Measurements from ENCODE around the gene UQCC5. TPM values are rescaled to one million over a fixed set of nuclear protein-coding genes. Genes with fewer than 3 reads are reported as not detected.

The UQCC5 gene
- polyA plus RNA-seq, 2 donors, result 20.9 to 37.7 TPM

DNA sequence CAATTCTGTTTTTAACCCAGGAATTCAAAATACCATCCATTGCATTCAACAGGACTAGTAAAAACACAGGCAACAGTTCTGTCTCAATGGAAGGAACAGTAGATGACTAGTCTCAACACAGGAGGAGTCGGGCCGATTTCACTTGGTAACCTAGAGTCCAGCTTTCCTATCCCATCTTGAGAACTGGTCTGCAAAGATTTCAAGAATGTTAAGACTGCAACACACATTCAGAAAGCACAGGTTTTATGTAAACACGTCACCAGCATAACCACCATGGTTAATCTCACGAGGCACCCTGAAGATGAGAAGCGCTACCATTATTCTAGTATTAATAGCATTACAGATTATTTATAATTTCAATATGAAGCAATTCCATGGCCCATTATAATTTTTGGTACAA is 22.0 kb downstream of the UQCC5 start:
- Histone ChIP-seq H3K27me3 (ENCODE audit: control insufficient read depth in 1 of 2, insufficient read depth in 2 of 2, low read length in 2 of 2) (no peaks in the 10 kb centered on the region), H3K27ac (ENCODE audit: low read depth in 2 of 2, low read length in 1 of 2) (no peak overlapping the region), H3K4me1 (ENCODE audit: control insufficient read depth in 2 of 2, insufficient read depth in 2 of 2, low read length in 1 of 2) (no peaks in the 10 kb centered on the region), H3K36me3 (ENCODE audit: control insufficient read depth in 2 of 2, insufficient read depth in 2 of 2, low read length in 1 of 2) (peaks cover 16 to 22% of the 10 kb centered on the region in 2 donors), H3K9me3 (ENCODE audit: control insufficient read depth in 2 of 2, insufficient read depth in 1 of 2, low read depth in 1 of 2, low read length in 1 of 2) (no peaks in the 10 kb centered on the region), H3K4me3 (ENCODE audit: low read depth in 1 of 2, low read length in 2 of 2) (no peak overlapping the region)
- WGBS, 2 donors, result 94 to 95% methylated on average over 5 of the region's 5 CpGs

DNA sequence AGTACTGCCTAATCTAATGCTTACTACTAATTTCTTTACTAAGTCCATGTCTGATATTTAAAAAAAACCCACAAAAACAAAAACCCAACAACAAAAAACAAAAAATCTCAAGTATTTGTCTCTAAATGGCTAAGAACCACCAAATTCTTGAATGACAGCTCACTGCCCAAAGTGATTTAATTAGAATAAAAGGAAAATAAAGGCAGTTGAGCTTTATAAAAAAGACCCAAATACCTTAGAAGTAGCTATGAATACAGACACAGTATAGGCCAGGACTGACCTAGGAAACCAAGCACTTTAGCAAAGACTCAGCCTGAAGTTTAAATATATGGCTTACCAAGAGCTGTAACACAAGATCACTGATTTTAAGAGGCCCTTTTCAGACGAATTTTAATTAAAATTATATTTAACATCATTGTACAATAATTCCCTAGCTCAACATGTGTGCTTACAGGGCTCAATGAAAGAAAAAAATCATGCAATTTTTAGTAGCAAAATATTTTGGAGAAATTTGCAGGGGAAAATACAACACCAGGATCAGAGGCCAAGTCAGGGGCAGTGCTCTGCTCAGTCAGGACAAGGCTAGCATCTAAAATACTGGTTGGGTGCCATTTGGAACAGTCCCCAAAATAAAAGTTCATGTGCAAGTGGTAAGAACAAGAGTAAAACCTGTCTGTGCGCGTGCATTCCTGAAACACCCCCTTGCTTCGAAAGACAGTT is 24.8 kb downstream of the UQCC5 start:
- WGBS, 2 donors, result 55 to 71% methylated on average over 4 of the region's 4 CpGs
- no peak overlapping the region for H3K4me3 ChIP-seq (ENCODE audit: low read depth in 1 of 2, low read length in 2 of 2)
- H3K4me1 ChIP-seq (ENCODE audit: control insufficient read depth in 2 of 2, insufficient read depth in 2 of 2, low read length in 1 of 2), result no peaks in the 10 kb centered on the region
- peaks cover 12 to 14% of the 10 kb centered on the region in 2 donors for H3K36me3 ChIP-seq (ENCODE audit: control insufficient read depth in 2 of 2, insufficient read depth in 2 of 2, low read length in 1 of 2)
- no peak overlapping the region for H3K27ac ChIP-seq (ENCODE audit: low read depth in 2 of 2, low read length in 1 of 2)
- no peaks in the 10 kb centered on the region for H3K27me3 ChIP-seq (ENCODE audit: control insufficient read depth in 1 of 2, insufficient read depth in 2 of 2, low read length in 2 of 2)
- no peaks in the 10 kb centered on the region for H3K9me3 ChIP-seq (ENCODE audit: control insufficient read depth in 2 of 2, insufficient read depth in 1 of 2, low read depth in 1 of 2, low read length in 1 of 2)

DNA sequence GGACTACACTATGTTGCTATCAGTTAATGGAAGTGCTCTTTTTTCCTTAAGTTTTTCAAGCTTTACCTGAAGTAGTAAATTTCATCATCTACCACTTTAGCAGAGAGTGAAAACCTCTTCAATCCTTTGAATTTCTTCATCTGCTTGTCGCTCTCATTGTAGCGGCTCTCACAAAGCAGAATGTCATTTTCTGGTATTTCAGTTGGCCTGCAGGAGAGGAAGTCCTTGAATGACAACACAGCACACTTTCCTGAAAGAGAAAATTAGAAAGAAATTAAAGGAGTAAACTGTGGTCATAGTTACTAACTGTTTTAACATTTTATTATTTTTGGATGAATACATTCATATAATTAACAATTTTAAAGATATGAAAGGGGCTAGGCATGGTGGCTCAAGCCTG is 27.6 kb downstream of the UQCC5 start:
- Histone ChIP-seq H3K4me3 (ENCODE audit: low read depth in 1 of 2, low read length in 2 of 2) (no peak overlapping the region), H3K4me1 (ENCODE audit: control insufficient read depth in 2 of 2, insufficient read depth in 2 of 2, low read length in 1 of 2) (no peaks in the 10 kb centered on the region), H3K27me3 (ENCODE audit: control insufficient read depth in 1 of 2, insufficient read depth in 2 of 2, low read length in 2 of 2) (no peaks in the 10 kb centered on the region), H3K27ac (ENCODE audit: low read depth in 2 of 2, low read length in 1 of 2) (no peak overlapping the region), H3K36me3 (ENCODE audit: control insufficient read depth in 2 of 2, insufficient read depth in 2 of 2, low read length in 1 of 2) (peaks cover 5 to 11% of the 10 kb centered on the region in 2 donors), H3K9me3 (ENCODE audit: control insufficient read depth in 2 of 2, insufficient read depth in 1 of 2, low read depth in 1 of 2, low read length in 1 of 2) (no peaks in the 10 kb centered on the region)
- WGBS, 2 donors, result 95 to 97% methylated on average over 2 of the region's 2 CpGs

DNA sequence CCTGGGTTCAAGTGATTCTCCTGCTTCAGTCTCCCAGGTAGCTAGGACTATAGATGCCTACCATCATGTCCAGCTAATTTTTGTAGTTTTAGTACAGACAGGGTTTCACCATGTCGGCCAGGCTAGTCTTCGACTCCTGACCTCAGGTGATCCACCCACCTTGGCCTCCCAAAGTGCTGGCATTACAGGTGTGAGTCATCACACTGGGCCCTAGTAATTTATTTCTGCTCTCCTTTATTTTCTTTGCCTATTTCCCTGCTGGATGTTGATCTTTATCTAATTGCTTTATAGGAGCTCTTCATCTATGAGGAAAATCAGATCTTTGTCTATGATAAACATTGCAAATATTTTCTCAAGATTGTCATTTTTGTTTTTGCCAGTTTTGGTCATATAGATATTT is 31.7 kb downstream of the UQCC5 start:
- Histone ChIP-seq H3K36me3 (ENCODE audit: control insufficient read depth in 2 of 2, insufficient read depth in 2 of 2, low read length in 1 of 2) (peaks cover 0 to 3% of the 10 kb centered on the region in 2 donors), H3K27me3 (ENCODE audit: control insufficient read depth in 1 of 2, insufficient read depth in 2 of 2, low read length in 2 of 2) (no peaks in the 10 kb centered on the region), H3K4me3 (ENCODE audit: low read depth in 1 of 2, low read length in 2 of 2) (no peak overlapping the region), H3K27ac (ENCODE audit: low read depth in 2 of 2, low read length in 1 of 2) (no peak overlapping the region), H3K9me3 (ENCODE audit: control insufficient read depth in 2 of 2, insufficient read depth in 1 of 2, low read depth in 1 of 2, low read length in 1 of 2) (no peaks in the 10 kb centered on the region), H3K4me1 (ENCODE audit: control insufficient read depth in 2 of 2, insufficient read depth in 2 of 2, low read length in 1 of 2) (no peaks in the 10 kb centered on the region)
- WGBS, 2 donors, result 96 to 97% methylated on average over 2 of the region's 2 CpGs

DNA sequence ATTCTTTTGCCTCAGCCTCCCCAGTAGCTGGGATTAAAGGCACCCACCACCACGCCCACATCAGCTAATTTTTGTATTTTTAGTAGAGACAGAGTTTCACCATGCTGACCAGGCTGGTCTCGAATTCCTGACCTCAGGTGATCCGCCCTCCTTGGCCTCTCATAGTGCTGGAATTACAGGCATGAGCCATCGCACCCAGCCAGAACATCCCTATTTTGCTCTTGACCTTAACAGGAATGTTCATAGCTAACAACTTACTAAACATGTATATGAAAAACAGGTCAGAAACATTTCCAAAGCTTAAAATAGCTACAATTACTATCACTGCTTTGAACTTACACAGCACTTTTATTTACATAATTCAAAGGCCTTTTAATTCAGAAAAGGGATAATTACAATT is 33.7 kb downstream of the UQCC5 start:
- no peaks in the 10 kb centered on the region for H3K9me3 ChIP-seq (ENCODE audit: control insufficient read depth in 2 of 2, insufficient read depth in 1 of 2, low read depth in 1 of 2, low read length in 1 of 2)

DNA sequence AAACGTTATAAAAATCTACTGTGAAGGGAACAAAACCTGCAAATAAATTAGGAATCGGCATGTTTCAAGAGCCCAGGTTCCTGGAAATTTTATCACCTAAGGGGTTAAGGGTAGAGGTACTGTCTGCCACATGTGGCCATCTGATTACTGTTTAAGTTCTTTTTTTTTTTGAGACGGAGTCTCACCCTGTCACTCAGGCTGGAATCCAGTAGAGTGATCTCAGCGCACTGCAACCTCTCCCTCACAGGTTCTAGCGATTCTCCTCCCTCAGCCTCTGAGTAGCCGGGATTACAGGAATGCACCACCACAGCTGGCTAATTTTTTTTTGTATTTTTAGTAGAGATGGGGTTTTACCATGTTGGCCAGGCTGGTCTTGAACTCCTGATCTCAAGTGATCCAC is 35.8 kb downstream of the UQCC5 start:
- H3K4me1 ChIP-seq (ENCODE audit: control insufficient read depth in 2 of 2, insufficient read depth in 2 of 2, low read length in 1 of 2), result no peaks in the 10 kb centered on the region
- no peaks in the 10 kb centered on the region for H3K9me3 ChIP-seq (ENCODE audit: control insufficient read depth in 2 of 2, insufficient read depth in 1 of 2, low read depth in 1 of 2, low read length in 1 of 2)
- peaks cover 2 to 4% of the 10 kb centered on the region in 2 donors for H3K36me3 ChIP-seq (ENCODE audit: control insufficient read depth in 2 of 2, insufficient read depth in 2 of 2, low read length in 1 of 2)
- WGBS, 2 donors, result 65% methylated on average over 6 of the region's 6 CpGs
- H3K27ac ChIP-seq (ENCODE audit: low read depth in 2 of 2, low read length in 1 of 2), result no peak overlapping the region
- no peak overlapping the region for H3K4me3 ChIP-seq (ENCODE audit: low read depth in 1 of 2, low read length in 2 of 2)
- H3K27me3 ChIP-seq (ENCODE audit: control insufficient read depth in 1 of 2, insufficient read depth in 2 of 2, low read length in 2 of 2), result no peaks in the 10 kb centered on the region

More for the DNA sequence above, 33.7 kb downstream of the UQCC5 start:
- no peak overlapping the region for H3K27ac ChIP-seq (ENCODE audit: low read depth in 2 of 2, low read length in 1 of 2)
- WGBS, 2 donors, result 94% methylated on average over 4 of the region's 4 CpGs
- no peak overlapping the region for H3K4me3 ChIP-seq (ENCODE audit: low read depth in 1 of 2, low read length in 2 of 2)
- no peaks in the 10 kb centered on the region for H3K27me3 ChIP-seq (ENCODE audit: control insufficient read depth in 1 of 2, insufficient read depth in 2 of 2, low read length in 2 of 2)
- H3K4me1 ChIP-seq (ENCODE audit: control insufficient read depth in 2 of 2, insufficient read depth in 2 of 2, low read length in 1 of 2), result no peaks in the 10 kb centered on the region
- peaks cover 0 to 4% of the 10 kb centered on the region in 2 donors for H3K36me3 ChIP-seq (ENCODE audit: control insufficient read depth in 2 of 2, insufficient read depth in 2 of 2, low read length in 1 of 2)

- Histone ChIP-seq H3K4me3 (ENCODE audit: low read depth in 1 of 2, low read length in 2 of 2) (no peak overlapping the region), H3K27me3 (ENCODE audit: control insufficient read depth in 1 of 2, insufficient read depth in 2 of 2, low read length in 2 of 2) (no peaks in the 10 kb centered on the region), H3K9me3 (ENCODE audit: control insufficient read depth in 2 of 2, insufficient read depth in 1 of 2, low read depth in 1 of 2, low read length in 1 of 2) (no peaks in the 10 kb centered on the region), H3K27ac (ENCODE audit: low read depth in 2 of 2, low read length in 1 of 2) (no peak overlapping the region), H3K4me1 (ENCODE audit: control insufficient read depth in 2 of 2, insufficient read depth in 2 of 2, low read length in 1 of 2) (no peaks in the 10 kb centered on the region), H3K36me3 (ENCODE audit: control insufficient read depth in 2 of 2, insufficient read depth in 2 of 2, low read length in 1 of 2) (peaks cover 3 to 10% of the 10 kb centered on the region in 2 donors)
- WGBS, 2 donors, result 91 to 93% methylated on average over 6 of the region's 6 CpGs
Observed at GRCh38 chr3:52574056-52574965, 37.9 kb downstream of the UQCC5 start.

Other genes with a start within 250 kb of the UQCC5 start
- gene GLYCTK, start 248.8 kb upstream of the UQCC5 start, polyA plus RNA-seq, result 1 to 10 TPM; 5.9 to 6.2 TPM
- gene DNAH1, start 220.3 kb upstream of the UQCC5 start, polyA plus RNA-seq, result 1 to 10 TPM; 2.4 to 4.9 TPM
- 10 to 100 TPM; 50.0 to 65.2 TPM for gene BAP1, start 126.6 kb upstream of the UQCC5 start, polyA plus RNA-seq
- 1 to 10 TPM; 3.7 to 3.9 TPM for gene PHF7, start 125.9 kb upstream of the UQCC5 start, polyA plus RNA-seq
- gene SEMA3G, start 91.5 kb upstream of the UQCC5 start, polyA plus RNA-seq, result 1 to 10 TPM; 1.3 to 1.7 TPM
- gene TNNC1, start 82.6 kb upstream of the UQCC5 start, polyA plus RNA-seq, result 1 to 10 TPM; 1.3 to 2.0 TPM
- gene NISCH, start 81.0 kb upstream of the UQCC5 start, polyA plus RNA-seq, result 10 to 100 TPM; 32.2 to 59.6 TPM
- gene STAB1, start 41.3 kb upstream of the UQCC5 start, polyA plus RNA-seq, result 10 to 100 TPM; 30.5 to 39.0 TPM
- gene NT5DC2, start 2.7 kb upstream of the UQCC5 start, polyA plus RNA-seq, result 10 to 100 TPM; 81.7 to 93.7 TPM
- gene PBRM1, start 149.3 kb downstream of the UQCC5 start, polyA plus RNA-seq, result 10 to 100 TPM in 1 of 2 donors, 1 to 10 TPM in 1; 8.3 to 12.0 TPM
- 100 to 1,000 TPM in 1 of 2 donors, 10 to 100 TPM in 1; 91.8 to 103 TPM for gene GNL3, start 149.4 kb downstream of the UQCC5 start, polyA plus RNA-seq
- 10 to 100 TPM; 16.7 to 19.8 TPM for gene GLT8D1, start 169.2 kb downstream of the UQCC5 start, polyA plus RNA-seq
- 100 to 1,000 TPM in 1 of 2 donors, 10 to 100 TPM in 1; 54.6 to 114 TPM for gene SPCS1, start 169.5 kb downstream of the UQCC5 start, polyA plus RNA-seq
- gene NEK4, start 234.3 kb downstream of the UQCC5 start, polyA plus RNA-seq, result 1 to 10 TPM; 3.6 to 4.3 TPM
- gene ITIH1, start 241.0 kb downstream of the UQCC5 start, polyA plus RNA-seq, result under 1 TPM in 1 of 2 donors, not detected in 1; 0.13 TPM